Lung (tissue), 12 donors: Measurements from ENCODE around the gene TMEM131L. TPM values are rescaled to one million over a fixed set of nuclear protein-coding genes. Genes with fewer than 3 reads are reported as not detected.

ENCODE experiments used
- ATAC-seq: fragments of 200-7000 bp; cut with Tn5 transposase; one replicate; pipeline ENCODE4 v1.9.1; 2020; ENCODE audit warnings: moderate number of reproducible peaks; ENCODE audit not compliant: insufficient read depth, low FRiP score
- DNase-seq, 3 donors: peaks; one replicate each; pipeline ENCODE4 v3.0.0-alpha.2; 2013 to 2017
- H3K27ac ChIP-seq, 2 donors: one replicate each; pipeline ENCODE4 v1.5.1; 2013; ENCODE audit warnings: mild to moderate bottlenecking in 2 of 2, moderate library complexity in 2 of 2, control low read depth in 1 of 2, inconsistent platforms in 1 of 2, low read depth in 1 of 2, low read length in 1 of 2
- H3K27me3 ChIP-seq, 3 donors: one replicate each; pipeline ENCODE4 v1.5.1; 2013; ENCODE audit warnings: low read length in 2 of 3; ENCODE audit not compliant: control insufficient read depth in 3 of 3, insufficient read depth in 3 of 3
- H3K36me3 ChIP-seq, 4 donors: one replicate each; pipeline ENCODE4 v1.5.1; 2013; ENCODE audit warnings: low read length in 4 of 4, mild to moderate bottlenecking in 1 of 4, moderate library complexity in 1 of 4; ENCODE audit not compliant: control insufficient read depth in 4 of 4, insufficient read depth in 4 of 4
- H3K4me1 ChIP-seq, 5 donors: one replicate each; pipeline ENCODE4 v1.5.1; 2013; ENCODE audit warnings: low read length in 5 of 5, mild to moderate bottlenecking in 2 of 5, moderate library complexity in 1 of 5; ENCODE audit not compliant: control insufficient read depth in 5 of 5, insufficient read depth in 5 of 5
- H3K4me3 ChIP-seq: one replicate; pipeline ENCODE4 v1.5.1; 2013; ENCODE audit warnings: mild to moderate bottlenecking, control low read depth, moderate library complexity
- H3K9ac ChIP-seq, 2 donors: one replicate each; pipeline ENCODE4 v1.5.1; 2013; ENCODE audit warnings: low read length in 2 of 2, control low read depth in 1 of 2; ENCODE audit not compliant: insufficient read depth in 1 of 2
- H3K9me3 ChIP-seq, 4 donors: one replicate each; pipeline ENCODE4 v1.5.1; 2013; ENCODE audit warnings: low read length in 3 of 4, mild to moderate bottlenecking in 1 of 4, moderate library complexity in 1 of 4; ENCODE audit not compliant: control insufficient read depth in 4 of 4, insufficient read depth in 3 of 4
- WGBS, 2 donors: extraction: QIAGEN DNeasy Blood & Tissue Kit; methylation state at CpG; one replicate each; pipeline ENCODE4 v1.1.7; 2013; 5-methylcytosine and 5-hydroxymethylcytosine counted together
- polyA plus RNA-seq, 2 donors: library from polyadenylated mRNA; stranded (reverse); fragments of 200-250 nt; gene quantifications; one replicate each; pipeline ENCODE4 v1.2.1, GENCODE V29; 2013
- total RNA-seq, 2 donors: library from RNA; depleted of rRNA in 1 of 2; stranded (reverse); fragments of >200 nt in 1 of 2; gene quantifications; one replicate each; pipeline ENCODE4 v1.2.1, GENCODE V29; 2014 to 2021
- TF ChIP-seq, protein P1 (sequence below): IDR thresholded peaks from 2 replicates; pipeline ENCODE4 v1.5.1; 2012; ENCODE audit warnings: mild to moderate bottlenecking; ENCODE audit errors: control extremely low read depth, extremely low read depth
- donor health status: control.
- donor health status: control.
- donor health status: Bipolar disorder and iron deficiency.
- donor health status: healthy.
- donor health status: DM: yes; HTN: yes; CAD: no.

Gene TMEM131L
- total and polyA plus RNA-seq, 4 donors, result 2.9 to 40.6 (median 11.8) TPM

DNA sequence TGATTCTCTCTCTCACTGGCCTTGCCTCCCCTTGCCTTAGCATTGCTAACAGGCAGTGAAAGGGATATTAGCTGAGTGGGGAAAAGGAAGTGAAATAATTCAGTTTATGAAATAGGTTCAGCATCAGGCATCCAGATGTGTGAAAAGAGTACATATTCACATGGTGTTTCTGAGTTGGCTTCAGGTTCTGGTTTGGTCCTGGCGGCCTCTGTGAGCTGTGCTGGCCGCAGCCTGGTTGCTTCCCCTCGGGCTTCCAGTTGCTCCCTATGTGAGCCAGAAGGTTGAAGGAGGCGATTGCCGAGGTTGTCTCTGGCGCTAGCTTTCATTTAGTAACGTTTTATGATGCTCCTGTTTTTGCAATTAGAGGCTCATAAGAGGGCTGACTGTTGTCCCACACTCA is 118.9 kb downstream of the TMEM131L start:
- Histone ChIP-seq H3K4me3 (no peak overlapping the region), H3K27ac (no peak overlapping the region), H3K9me3 (no peaks in the 10 kb centered on the region), H3K4me1 (no peaks in the 10 kb centered on the region), H3K36me3 (peaks cover 5 to 16% (median 13%) of the 10 kb centered on the region in 4 donors), H3K27me3 (no peaks in the 10 kb centered on the region), H3K9ac (no peak overlapping the region)
- DNase-seq (no peak), ATAC-seq (no peak)
- 92 to 94% methylated on average over 7 of the region's 7 CpGs for WGBS, 2 donors
- TF ChIP-seq, protein P1, sequence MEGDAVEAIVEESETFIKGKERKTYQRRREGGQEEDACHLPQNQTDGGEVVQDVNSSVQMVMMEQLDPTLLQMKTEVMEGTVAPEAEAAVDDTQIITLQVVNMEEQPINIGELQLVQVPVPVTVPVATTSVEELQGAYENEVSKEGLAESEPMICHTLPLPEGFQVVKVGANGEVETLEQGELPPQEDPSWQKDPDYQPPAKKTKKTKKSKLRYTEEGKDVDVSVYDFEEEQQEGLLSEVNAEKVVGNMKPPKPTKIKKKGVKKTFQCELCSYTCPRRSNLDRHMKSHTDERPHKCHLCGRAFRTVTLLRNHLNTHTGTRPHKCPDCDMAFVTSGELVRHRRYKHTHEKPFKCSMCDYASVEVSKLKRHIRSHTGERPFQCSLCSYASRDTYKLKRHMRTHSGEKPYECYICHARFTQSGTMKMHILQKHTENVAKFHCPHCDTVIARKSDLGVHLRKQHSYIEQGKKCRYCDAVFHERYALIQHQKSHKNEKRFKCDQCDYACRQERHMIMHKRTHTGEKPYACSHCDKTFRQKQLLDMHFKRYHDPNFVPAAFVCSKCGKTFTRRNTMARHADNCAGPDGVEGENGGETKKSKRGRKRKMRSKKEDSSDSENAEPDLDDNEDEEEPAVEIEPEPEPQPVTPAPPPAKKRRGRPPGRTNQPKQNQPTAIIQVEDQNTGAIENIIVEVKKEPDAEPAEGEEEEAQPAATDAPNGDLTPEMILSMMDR, result no peak

DNA sequence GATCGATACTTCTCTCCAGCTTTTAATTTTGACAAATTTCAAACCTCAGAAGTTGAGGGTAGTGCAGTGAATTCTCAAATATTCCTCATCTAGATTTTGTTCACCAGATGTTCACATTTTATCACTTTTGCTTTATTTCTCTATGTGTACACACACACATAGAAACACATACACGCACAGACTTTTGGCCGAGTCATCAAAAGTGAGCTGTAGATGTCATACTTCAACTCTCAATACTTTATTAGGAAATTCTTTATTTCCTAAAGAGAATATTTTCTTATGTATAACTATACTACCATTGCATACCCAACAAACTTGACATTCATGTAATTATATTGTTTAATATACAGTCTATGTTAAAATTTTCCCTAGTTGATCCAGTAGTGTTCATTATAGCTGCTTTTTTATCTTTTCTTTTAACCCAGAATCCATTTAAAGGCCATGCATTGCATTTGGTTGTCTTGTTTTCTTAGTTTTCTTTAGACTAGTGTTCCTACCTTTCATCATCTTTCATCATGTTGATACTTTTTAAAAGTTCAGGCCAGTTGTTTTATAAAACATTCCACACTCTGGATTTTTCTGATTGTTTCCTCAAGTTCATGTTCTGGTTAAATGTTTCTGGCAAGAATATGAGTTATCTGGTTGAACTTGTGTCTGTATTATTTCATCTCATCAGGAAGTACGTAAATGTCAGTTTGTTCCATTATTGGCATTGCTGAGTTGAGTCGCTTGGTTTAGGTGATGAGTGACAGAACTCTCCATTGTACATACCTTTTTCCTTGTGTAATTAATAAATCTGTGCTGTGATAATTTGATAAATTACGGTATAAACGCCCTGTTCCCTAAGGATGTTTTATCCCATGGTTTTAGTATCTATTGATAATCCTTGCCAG is 123.8 kb downstream of the TMEM131L start:
- no peak overlapping the region for H3K4me3 ChIP-seq
- H3K9ac ChIP-seq, result no peak overlapping the region
- DNase-seq (no peak), ATAC-seq (no peak)
- H3K9me3 ChIP-seq, result no peaks in the 10 kb centered on the region
- TF ChIP-seq, protein P1, result no peak
- no peaks in the 10 kb centered on the region for H3K27me3 ChIP-seq
- whole genome bisulfite sequencing, 2 donors, result 82% methylated on average over 7 of the region's 7 CpGs
- no peaks in the 10 kb centered on the region for H3K4me1 ChIP-seq
- H3K27ac ChIP-seq, result no peak overlapping the region
- peaks cover 8 to 32% (median 18%) of the 10 kb centered on the region in 4 donors for H3K36me3 ChIP-seq

DNA sequence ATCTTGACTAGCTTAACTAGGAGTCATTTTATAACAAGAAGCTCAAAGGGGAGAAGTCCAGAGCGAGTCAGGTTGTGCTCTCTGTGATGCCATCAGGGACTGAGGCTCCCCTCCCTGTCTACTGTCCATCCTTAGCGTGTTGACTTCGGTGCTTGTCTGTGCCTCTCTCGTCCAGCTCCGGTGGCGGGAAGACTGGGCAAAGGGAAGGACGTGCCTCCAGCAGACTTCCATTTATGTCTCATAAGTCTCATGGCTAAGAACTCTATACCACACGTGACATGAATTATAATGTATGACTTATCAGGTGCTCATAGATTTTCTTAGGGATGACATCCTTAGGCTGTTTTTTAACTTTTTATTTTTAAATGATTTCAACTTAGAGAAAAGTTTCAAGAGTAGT is 125.3 kb downstream of the TMEM131L start:
- Histone ChIP-seq H3K4me1 (no peaks in the 10 kb centered on the region), H3K27me3 (no peaks in the 10 kb centered on the region), H3K9ac (no peak overlapping the region), H3K27ac (no peak overlapping the region), H3K36me3 (peaks cover 8 to 30% (median 19%) of the 10 kb centered on the region in 4 donors), H3K4me3 (no peak overlapping the region), H3K9me3 (no peaks in the 10 kb centered on the region)
- DNase-seq, result no peak
- WGBS, 2 donors, result 88 to 90% methylated on average over 8 of the region's 8 CpGs
- TF ChIP-seq, protein P1, result no peak
- ATAC-seq, result no peak
